IMR-90 (cell line): Measurements from ENCODE around the gene FAM168B. TPM values are rescaled to one million over a fixed set of nuclear protein-coding genes. Genes with fewer than 3 reads are reported as not detected.
A peak's percentile ranks its signal among the peaks of the same experiment; 100 is the strongest.

Experiments
- ATAC-seq: fragments of 200-7000 bp; cut with Tn5 transposase; 2 replicates; pipeline ENCODE4 v1.9.1; 2020; ENCODE audit warnings: low read depth, mild to moderate bottlenecking, moderate library complexity
- BruUV-seq: library from RNA; stranded (reverse); fragments of 400-500 nt; replicated peaks from 2 replicates; lab custom pipeline; 2021; lab: Mats Ljungman, UMichigan
- CTCF ChIA-PET: fragments of 300-600 bp; formaldehyde crosslinking; extraction: SDS; loops from one replicate; lab custom pipeline; 2021; ENCODE audit warnings: antibody characterized with exemption; lab: Yijun Ruan, JAX
- POLR2A ChIA-PET: fragments of 300-600 bp; sonication (Branson Sonifier 250); formaldehyde crosslinking; loops from one replicate; lab custom pipeline; 2022; ENCODE audit warnings: antibody characterized with exemption; ENCODE audit not compliant: unreplicated experiment; lab: Charles Lee
- DNase-seq: peaks from one replicate; pipeline ENCODE4 v3.0.0; 2013
- H2AFZ ChIP-seq: replicated peaks from 2 replicates; pipeline ENCODE3; 2013; ENCODE audit warnings: low read length, mild to moderate bottlenecking; ENCODE audit not compliant: poor library complexity
- H2AK5ac ChIP-seq: 2 replicates; pipeline ENCODE4 v1.6.1; 2013; ENCODE audit warnings: low read depth, low read length, inconsistent platforms
- H2AK9ac ChIP-seq: replicated peaks from 2 replicates; pipeline ENCODE3; 2013; ENCODE audit warnings: mild to moderate bottlenecking, low read depth, low read length, moderate library complexity; ENCODE audit not compliant: poor library complexity
- H2BK120ac ChIP-seq: 2 replicates; pipeline ENCODE4 v1.6.1; 2013; ENCODE audit warnings: low read depth, low read length, inconsistent platforms
- H2BK15ac ChIP-seq: 3 replicates; pipeline ENCODE4 v1.6.1; 2013; ENCODE audit warnings: low read depth, low read length, inconsistent platforms
- H2BK20ac ChIP-seq: 2 replicates; pipeline ENCODE4 v1.6.1; 2013; ENCODE audit warnings: low read depth, mild to moderate bottlenecking, inconsistent platforms, low read length, moderate library complexity
- H2BK5ac ChIP-seq: 2 replicates; pipeline ENCODE4 v1.6.1; 2013; ENCODE audit warnings: mild to moderate bottlenecking, low read depth, low read length, inconsistent platforms; ENCODE audit not compliant: poor library complexity, severe bottlenecking
- H3K14ac ChIP-seq: replicated peaks from 2 replicates; pipeline ENCODE4 v1.6.1; 2013; ENCODE audit warnings: low read depth, low read length, inconsistent platforms
- H3K18ac ChIP-seq: 2 replicates; pipeline ENCODE4 v1.6.1; 2013; ENCODE audit warnings: low read depth, low read length, control low read depth
- H3K23ac ChIP-seq: 2 replicates; pipeline ENCODE4 v1.6.1; 2013; ENCODE audit warnings: low read depth, low read length, inconsistent platforms
- H3K27ac ChIP-seq: 2 replicates; pipeline ENCODE4 v1.5.1; 2013; ENCODE audit warnings: mild to moderate bottlenecking, control low read depth, low read length; ENCODE audit not compliant: insufficient read depth
- H3K27me3 ChIP-seq: 2 replicates; pipeline ENCODE4 v1.6.1; 2013; ENCODE audit warnings: low read length; ENCODE audit not compliant: control insufficient read depth, insufficient read depth
- H3K36me3 ChIP-seq: 2 replicates; pipeline ENCODE4 v1.6.1; 2013; ENCODE audit warnings: low read length, mixed read lengths; ENCODE audit not compliant: control insufficient read depth, insufficient read depth
- H3K4ac ChIP-seq: 2 replicates; pipeline ENCODE4 v1.6.1; 2013; ENCODE audit warnings: low read depth, low read length, inconsistent platforms
- H3K4me1 ChIP-seq: 2 replicates; pipeline ENCODE4 v1.6.1; 2013; ENCODE audit warnings: low read length, mixed read lengths; ENCODE audit not compliant: control insufficient read depth, insufficient read depth
- H3K4me2 ChIP-seq: 2 replicates; pipeline ENCODE4 v1.6.1; 2013; ENCODE audit warnings: low read depth, mild to moderate bottlenecking, control low read depth, low read length, moderate library complexity
- H3K4me3 ChIP-seq: 2 replicates; pipeline ENCODE4 v1.5.1; 2013; ENCODE audit warnings: low read depth, mild to moderate bottlenecking, control low read depth, low read length, moderate library complexity; ENCODE audit not compliant: insufficient read depth
- H3K56ac ChIP-seq: 2 replicates; pipeline ENCODE4 v1.6.1; 2013; ENCODE audit warnings: low read length, inconsistent platforms; ENCODE audit not compliant: insufficient read depth; ENCODE audit errors: extremely low read depth
- H3K79me1 ChIP-seq, 2 experiments: 2 replicates each; pipeline ENCODE4 v1.6.1; 2013; ENCODE audit warnings: low read length in 2 of 2, inconsistent platforms in 1 of 2, low read depth in 1 of 2
- H3K9ac ChIP-seq: 2 replicates; pipeline ENCODE4 v1.6.1; 2013; ENCODE audit warnings: low read depth, low read length, control low read depth
- H3K9me1 ChIP-seq: 2 replicates; pipeline ENCODE4 v1.6.1; 2013; ENCODE audit warnings: low read length, inconsistent platforms; ENCODE audit not compliant: insufficient read depth
- H3K9me3 ChIP-seq: 2 replicates; pipeline ENCODE4 v1.6.1; 2013; ENCODE audit warnings: low read length; ENCODE audit not compliant: control insufficient read depth, insufficient read depth
- H4K20me1 ChIP-seq: 2 replicates; pipeline ENCODE4 v1.6.1; 2013; ENCODE audit warnings: low read length, inconsistent platforms; ENCODE audit not compliant: insufficient read depth
- H4K5ac ChIP-seq: 2 replicates; pipeline ENCODE4 v1.6.1; 2013; ENCODE audit warnings: mild to moderate bottlenecking, low read depth, low read length, control low read depth
- H4K8ac ChIP-seq, 2 experiments: 2 replicates each; pipeline ENCODE4 v1.6.1; 2013; ENCODE audit warnings: low read depth in 2 of 2, low read length in 2 of 2, control low read depth in 1 of 2, inconsistent platforms in 1 of 2
- H4K91ac ChIP-seq: 2 replicates; pipeline ENCODE4 v1.6.1; 2013; ENCODE audit warnings: low read depth, low read length, inconsistent platforms; ENCODE audit not compliant: insufficient read depth
- BHLHE40 ChIP-seq: fragments of 150-350 bp; IDR thresholded peaks from 2 replicates; pipeline ENCODE4 v1.6.1; 2016; ENCODE audit warnings: mild to moderate bottlenecking, low read depth, low read length
- CTCF ChIP-seq: conservative IDR thresholded peaks from 2 replicates; pipeline ENCODE4 v1.5.1; 2012; ENCODE audit warnings: mild to moderate bottlenecking, low read depth, low read length, improper control_type of control experiment
- MXI1 ChIP-seq: IDR thresholded peaks from 2 replicates; pipeline ENCODE4 v1.6.1; 2012; ENCODE audit warnings: low read depth, mild to moderate bottlenecking, low read length, moderate library complexity, borderline replicate concordance
- WGBS, 2 experiments: methylation state at CpG; one replicate each; pipeline versions ENCODE4 v1.1.5 to v1.1.7; 2013; ENCODE audit warnings: missing lambda C conversion rate in 2 of 2; ENCODE audit not compliant: insufficient read length in 1 of 2; ENCODE audit errors: extremely low coverage in 2 of 2; 5-methylcytosine and 5-hydroxymethylcytosine counted together
- dilution Hi-C: fragments of 300-500 bp; cut with HindIII; formaldehyde crosslinking; loops from one replicate; pipeline ENCODE4 v1.14.3; 2018; ENCODE audit warnings: low sequenced_read_pairs; ENCODE audit not compliant: unreplicated experiment
- in situ Hi-C: fragments of 300-500 bp; cut with MboI; formaldehyde crosslinking; loops from 3 replicates; pipeline ENCODE4 v1.14.3; 2019; ENCODE audit warnings: low sequenced_read_pairs, inconsistent platforms, mixed read lengths
- intact Hi-C: fragments of 100-400 bp; cut with micrococcal nuclease; formaldehyde crosslinking; loops from 2 replicates; pipeline ENCODE4 v1.10.0; 2022
- polyA plus RNA-seq, 3 experiments: library from polyadenylated mRNA; depleted of rRNA; stranded (reverse); fragments of >200 nt; gene quantifications; 2 replicates each; pipeline ENCODE4 v1.2.3, GENCODE V29; 2012; ENCODE audit warnings: low replicate concordance in 1 of 3
- total RNA-seq: library from RNA; depleted of rRNA; stranded (reverse); fragments of >200 nt; gene quantifications from 2 replicates; pipeline ENCODE4 v1.2.3, GENCODE V29; 2012
- TF ChIP-seq, protein P1 (sequence below): fragments of 150-350 bp; IDR thresholded peaks from 2 replicates; pipeline ENCODE4 v1.6.1; 2017; ENCODE audit warnings: mild to moderate bottlenecking, antibody characterized with exemption, low read length, low read depth

The FAM168B gene
- total and polyA plus RNA-seq, 2 of the 4 experiments (the other 2 are of a cell fraction) = 76.4 to 106 TPM

DNA sequence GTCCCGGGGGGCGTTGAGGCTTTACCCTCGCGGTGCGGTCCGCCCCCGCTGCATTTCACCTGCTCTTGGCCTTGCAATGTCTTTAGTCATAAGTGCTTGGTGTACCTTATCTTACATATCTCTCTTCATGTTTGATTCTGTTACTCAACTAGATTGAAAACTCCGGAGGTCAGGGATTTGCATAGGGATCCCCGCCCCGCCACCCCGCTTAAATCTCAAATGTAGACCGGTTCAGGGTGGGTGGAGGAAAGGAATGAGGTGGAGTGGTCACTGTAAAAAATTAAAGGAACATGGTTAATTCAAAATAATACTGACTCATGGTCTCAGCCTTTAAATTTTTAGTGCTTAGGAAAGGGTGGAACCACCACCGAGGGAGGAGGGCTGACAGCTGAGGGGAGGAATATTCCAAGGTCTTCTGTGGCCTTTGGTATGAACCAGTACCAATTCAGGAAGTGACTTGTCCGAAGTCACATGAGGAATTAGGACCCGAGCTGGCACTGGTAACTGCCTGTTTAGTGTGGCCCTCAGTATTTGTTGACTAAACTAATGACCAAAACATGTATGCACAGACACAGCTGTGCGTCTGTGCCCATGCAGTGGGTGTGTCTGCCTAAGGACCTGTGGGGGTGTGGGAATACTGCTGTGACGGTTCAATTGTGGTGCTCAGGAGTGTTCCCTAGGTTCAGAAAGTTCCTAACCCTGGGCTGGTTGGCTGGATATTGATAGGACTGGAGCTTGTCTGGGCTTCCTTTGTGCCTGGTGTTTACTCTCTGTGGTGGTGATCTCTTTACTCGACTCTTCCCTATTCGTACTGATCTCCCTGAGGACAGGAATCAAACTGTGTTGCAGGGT, 12.9 kb upstream of the FAM168B start:
- ChIA-PET POLR2A (no interaction called here), CTCF (interaction anchor here (0.7 kb wide), 1 partner anchor 268 kb away, joined by 3 read pairs; no protein-coding TSS in a partner anchor)
- DNase-seq = peak; percentile 53
- H4K91ac ChIP-seq = no peak overlapping the region
- H3K9me1 ChIP-seq = peaks cover 5% of the 10 kb centered on the region; the same call in 1 of the 2 replicates
- peak overlapping the region; percentile 53; the same call in 1 of the 2 replicates for H2AK5ac ChIP-seq
- H3K4me1 ChIP-seq = peaks cover 5% of the 10 kb centered on the region
- no peaks in the 10 kb centered on the region for H3K9me3 ChIP-seq
- peak overlapping the region; percentile 87 for H3K4me2 ChIP-seq
- intact Hi-C loops (no loop called here), in situ Hi-C loops (loop anchor here (25.0 kb wide), 2 partner anchors 406 to 744 kb away; partner anchors contain the start of gene PTPN18), dilution Hi-C loops (no loop called here)
- H3K9ac ChIP-seq = peak overlapping the region; percentile 75
- H3K56ac ChIP-seq = peak overlapping the region; percentile 54; the same call in 1 of the 2 replicates
- H2BK5ac ChIP-seq = peak overlapping the region; percentile 11
- peak overlapping the region in 1 of 2 experiments; percentile 41; a peak in 2 of 4 replicates for H4K8ac ChIP-seq
- peak overlapping the region; percentile 60; the same call in 1 of the 2 replicates for H3K4ac ChIP-seq
- BruUV-seq = no TSS peak
- H3K27ac ChIP-seq = peak overlapping the region; percentile 38
- peak overlapping the region; percentile 96 for H2AFZ ChIP-seq
- peak; percentile 52; the same call in 1 of the 2 replicates for TF ChIP-seq MXI1
- TF ChIP-seq, protein P1, sequence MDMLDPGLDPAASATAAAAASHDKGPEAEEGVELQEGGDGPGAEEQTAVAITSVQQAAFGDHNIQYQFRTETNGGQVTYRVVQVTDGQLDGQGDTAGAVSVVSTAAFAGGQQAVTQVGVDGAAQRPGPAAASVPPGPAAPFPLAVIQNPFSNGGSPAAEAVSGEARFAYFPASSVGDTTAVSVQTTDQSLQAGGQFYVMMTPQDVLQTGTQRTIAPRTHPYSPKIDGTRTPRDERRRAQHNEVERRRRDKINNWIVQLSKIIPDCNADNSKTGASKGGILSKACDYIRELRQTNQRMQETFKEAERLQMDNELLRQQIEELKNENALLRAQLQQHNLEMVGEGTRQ = peak; percentile 67
- TF ChIP-seq BHLHE40 = peak; percentile 62
- no peak for TF ChIP-seq CTCF
- peaks cover 27% of the 10 kb centered on the region for H4K20me1 ChIP-seq
- no peak overlapping the region for H3K18ac ChIP-seq
- no peak overlapping the region for H2BK15ac ChIP-seq
- peak overlapping the region; percentile 75 for H3K23ac ChIP-seq
- H3K14ac ChIP-seq = peak overlapping the region; percentile 71; the same call in 1 of the 2 replicates
- peaks cover 16 to 33% of the 10 kb centered on the region in 2 experiments; a peak in 3 of 4 replicates for H3K79me1 ChIP-seq
- no peak overlapping the region for H4K5ac ChIP-seq
- no peaks in the 10 kb centered on the region for H3K27me3 ChIP-seq
- no peaks in the 10 kb centered on the region for H3K36me3 ChIP-seq
- ATAC-seq = peak; percentile 28
- H2BK20ac ChIP-seq = no peak overlapping the region
- H2BK120ac ChIP-seq = no peak overlapping the region
- H2AK9ac ChIP-seq = peak overlapping the region; percentile 96
- peak overlapping the region; percentile 68 for H3K4me3 ChIP-seq
- WGBS, 2 experiments = 5% methylated on average over 4 of the region's 19 CpGs; no CpG with 5 or more reads in 1 of the 2 experiments
